Stimulated activated naive CD8-positive, alpha-beta T cell treated with anti-CD3 and anti-CD28 coated beads, Interleukin-15, Interleukin-2, amounts not matched to agents 100 U/mL and 50 U/mL, for 24 hours (primary cell): ENCODE data around the gene PCNX3.
"Not testable (repeated sequence)": the region's sequence is repeated elsewhere in the genome, so short reads cannot be mapped to it uniquely, and the experiment has no call there.

Source experiments
- ATAC-seq: fragments of 150-1000 bp; cut with Tn5 transposase; one replicate; pipeline ENCODE4 v1.10.0; 2021
- DNase-seq: peaks from one replicate; pipeline ENCODE4 v3.0.0; 2021

The PCNX3 gene

GRCh38 chr11:65654375-65655349 lies 39.1 kb downstream of the PCNX3 start:
- no peak for ATAC-seq

DNA sequence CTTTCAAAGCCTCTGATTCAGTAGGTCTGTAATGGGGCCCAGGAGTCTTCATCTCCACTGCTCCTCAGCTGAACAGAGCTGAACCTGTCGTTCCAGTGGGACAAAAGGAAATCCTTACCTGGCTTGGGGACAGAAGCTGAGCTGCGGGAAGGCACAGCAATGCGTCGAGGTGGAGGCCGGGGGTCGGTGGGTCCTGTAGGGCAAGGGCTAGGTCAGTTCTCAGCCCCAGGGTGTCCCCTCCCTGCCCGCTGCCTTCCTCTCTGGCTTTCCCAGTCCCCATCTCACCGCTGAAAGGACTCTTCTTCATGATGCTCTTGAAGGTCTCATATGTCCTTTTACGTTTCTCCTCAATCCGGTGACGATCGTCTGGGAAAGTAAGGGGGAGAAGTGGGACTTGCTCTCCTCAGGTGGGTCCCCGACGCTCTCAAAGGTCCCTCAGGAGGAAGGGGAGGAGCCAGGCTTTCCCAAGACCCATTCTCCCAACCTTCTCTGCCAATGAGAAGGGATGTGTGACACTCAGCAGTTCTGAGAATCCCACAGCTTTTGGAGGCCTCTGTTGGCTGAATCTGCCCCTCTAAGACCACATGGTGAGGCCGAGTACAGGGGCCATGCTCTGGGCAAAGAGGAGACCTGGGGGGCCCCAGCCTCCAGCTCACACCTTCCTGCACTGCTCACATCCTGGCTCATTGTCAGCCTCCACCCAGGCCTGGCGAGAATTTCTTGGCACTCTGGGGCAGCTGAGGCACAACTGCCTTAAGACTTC lies 40.2 kb downstream of the PCNX3 start:
- no peak for ATAC-seq
- DNase-seq = no peak

More at GRCh38 chr11:65654375-65655349, 39.1 kb downstream of the PCNX3 start:
- no peak for DNase-seq

- ATAC-seq = no peak
- DNase-seq = no peak
Measured at GRCh38 chr11:65657426-65657825, 41.9 kb downstream of the PCNX3 start.

DNA sequence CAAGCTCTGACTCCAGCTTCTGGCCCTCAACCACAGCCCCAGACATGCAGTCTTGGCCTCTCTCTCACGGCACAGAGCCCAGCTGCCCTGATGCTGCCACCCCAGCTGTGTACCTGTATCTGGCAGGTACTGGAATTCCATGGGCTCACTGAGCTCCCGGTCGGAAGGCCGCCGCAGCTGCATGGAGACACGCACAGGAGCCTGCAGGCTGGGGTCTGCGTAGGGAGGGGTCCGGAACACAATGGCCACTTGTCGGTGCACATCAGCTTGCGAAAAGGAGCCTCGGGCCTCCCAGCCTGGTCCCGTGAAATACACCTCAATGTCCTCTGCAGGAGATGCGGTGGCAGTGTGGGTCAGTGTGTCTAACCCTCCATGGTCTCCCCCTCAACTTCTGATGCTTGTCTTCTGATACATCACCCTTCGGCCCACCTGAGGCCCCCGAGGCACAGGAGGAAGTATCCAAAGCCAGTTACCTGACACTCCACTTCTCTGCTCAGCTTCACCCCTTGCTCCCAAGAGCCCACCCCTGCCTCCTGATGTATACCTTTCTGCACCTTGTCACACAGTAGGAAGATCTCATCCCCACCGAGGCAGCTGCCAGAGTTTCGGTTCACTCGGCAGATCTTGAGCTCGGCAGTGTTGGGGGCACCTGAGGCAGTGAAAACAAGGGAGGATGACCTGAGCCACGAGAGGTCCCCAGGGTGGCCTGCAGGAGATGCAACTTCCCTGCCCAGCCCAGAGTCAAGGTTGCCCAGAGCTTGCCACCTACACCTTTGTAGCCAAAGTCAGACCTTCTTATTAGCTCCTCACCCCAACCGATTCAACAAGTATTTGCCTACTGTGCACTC lies 42.8 kb downstream of the PCNX3 start:
- ATAC-seq (no peak), DNase-seq (no peak)

DNA sequence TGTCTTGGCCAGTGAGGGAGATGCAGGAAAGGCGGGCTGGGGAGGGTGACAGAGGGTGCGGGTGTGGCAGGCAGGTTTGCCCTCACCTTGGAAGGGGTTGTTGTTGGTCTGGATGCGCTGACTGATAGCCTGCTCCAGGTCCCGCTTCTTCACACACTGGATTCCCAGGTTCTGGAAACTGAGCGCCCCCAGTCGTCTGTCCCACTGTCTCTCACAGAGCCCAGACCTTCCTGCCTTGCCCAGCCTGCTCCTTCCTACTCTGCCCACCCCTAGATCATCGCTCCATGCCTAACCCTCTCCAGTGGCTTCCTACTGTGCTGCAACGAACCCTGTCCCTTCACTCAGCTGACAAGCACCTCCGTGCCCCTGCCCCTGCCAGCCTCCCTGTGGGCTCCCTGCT lies 44.5 kb downstream of the PCNX3 start:
- ATAC-seq (no peak), DNase-seq (no peak)

DNA sequence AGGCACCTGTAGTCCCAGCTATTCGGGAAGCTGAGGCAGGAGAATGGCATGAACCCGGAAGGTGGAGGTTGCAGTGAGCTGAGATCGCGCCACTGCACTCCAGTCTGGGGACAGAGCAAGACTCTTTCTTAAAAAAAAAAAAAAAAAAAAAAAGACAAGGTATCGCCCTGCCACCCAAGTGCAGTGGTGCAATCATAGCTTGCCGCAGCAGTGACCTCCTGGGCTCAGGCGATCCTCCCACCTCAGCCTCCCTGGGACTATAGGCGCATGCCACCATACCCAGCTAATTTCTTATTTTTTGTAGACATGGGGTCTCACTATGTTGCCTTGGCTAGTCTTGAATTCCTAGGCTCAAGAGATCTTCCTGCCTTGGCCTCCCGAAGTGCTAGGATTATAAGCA lies 45.3 kb downstream of the PCNX3 start:
- not testable (repeated sequence) for ATAC-seq, DNase-seq

DNA sequence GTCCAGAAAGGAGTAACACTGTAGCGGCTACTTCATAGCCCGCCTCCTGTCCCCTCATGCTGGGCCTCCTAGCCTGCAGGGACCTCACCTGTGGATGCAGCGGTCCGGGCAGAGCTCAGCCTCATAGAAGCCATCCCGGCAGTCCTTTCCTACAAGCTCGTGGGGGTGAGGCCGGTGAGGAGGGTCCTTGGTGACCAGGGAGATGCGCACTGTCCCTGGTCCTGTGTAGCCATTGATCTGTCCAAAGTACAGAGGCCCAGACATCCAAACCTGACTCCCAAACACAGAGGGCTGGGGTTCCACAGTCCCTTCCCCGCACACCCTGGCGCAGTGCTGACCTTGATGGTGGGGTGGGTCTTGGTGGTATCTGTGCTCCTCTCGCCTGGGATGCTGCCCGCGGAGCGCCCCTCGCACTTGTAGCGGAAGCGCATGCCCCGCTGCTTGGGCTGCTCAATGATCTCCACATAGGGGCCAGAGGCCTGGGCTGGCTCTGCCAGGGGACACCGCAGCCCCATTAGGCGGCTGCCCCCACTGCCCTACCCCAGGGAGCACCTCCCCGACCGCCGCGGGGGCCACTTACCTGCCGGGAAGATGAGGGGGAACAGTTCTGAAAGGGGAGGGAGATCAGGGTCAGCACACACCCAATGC lies 46.1 kb downstream of the PCNX3 start:
- no peak for DNase-seq
- no peak for ATAC-seq

DNA sequence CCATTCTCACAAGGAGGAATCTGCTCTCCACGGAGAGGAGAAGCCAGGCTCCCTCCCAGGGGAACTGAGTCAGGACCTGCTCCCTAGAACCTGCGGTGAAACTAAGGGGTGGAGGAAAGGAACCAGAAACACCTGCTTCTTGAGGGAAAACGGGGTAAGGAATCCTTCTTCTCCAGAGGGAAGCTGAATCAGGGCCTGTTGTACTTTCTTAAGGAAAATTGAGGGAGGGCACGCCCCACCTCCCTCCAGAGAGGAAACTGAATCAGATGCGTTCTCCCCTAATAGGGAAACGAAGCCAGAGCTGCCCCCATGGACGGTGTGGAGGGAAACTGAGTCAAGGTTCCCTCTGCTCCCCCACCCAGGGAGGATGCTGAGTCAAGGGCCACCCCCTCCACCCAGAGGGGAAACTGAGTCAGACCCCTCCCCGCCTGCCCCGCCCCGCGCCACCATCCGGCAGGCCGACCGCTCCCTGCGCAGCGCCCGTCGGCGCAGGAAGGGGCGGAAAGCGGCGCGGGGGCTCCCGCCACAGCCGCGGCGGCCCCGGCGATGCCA lies 46.7 kb downstream of the PCNX3 start:
- no peak for DNase-seq

DNA sequence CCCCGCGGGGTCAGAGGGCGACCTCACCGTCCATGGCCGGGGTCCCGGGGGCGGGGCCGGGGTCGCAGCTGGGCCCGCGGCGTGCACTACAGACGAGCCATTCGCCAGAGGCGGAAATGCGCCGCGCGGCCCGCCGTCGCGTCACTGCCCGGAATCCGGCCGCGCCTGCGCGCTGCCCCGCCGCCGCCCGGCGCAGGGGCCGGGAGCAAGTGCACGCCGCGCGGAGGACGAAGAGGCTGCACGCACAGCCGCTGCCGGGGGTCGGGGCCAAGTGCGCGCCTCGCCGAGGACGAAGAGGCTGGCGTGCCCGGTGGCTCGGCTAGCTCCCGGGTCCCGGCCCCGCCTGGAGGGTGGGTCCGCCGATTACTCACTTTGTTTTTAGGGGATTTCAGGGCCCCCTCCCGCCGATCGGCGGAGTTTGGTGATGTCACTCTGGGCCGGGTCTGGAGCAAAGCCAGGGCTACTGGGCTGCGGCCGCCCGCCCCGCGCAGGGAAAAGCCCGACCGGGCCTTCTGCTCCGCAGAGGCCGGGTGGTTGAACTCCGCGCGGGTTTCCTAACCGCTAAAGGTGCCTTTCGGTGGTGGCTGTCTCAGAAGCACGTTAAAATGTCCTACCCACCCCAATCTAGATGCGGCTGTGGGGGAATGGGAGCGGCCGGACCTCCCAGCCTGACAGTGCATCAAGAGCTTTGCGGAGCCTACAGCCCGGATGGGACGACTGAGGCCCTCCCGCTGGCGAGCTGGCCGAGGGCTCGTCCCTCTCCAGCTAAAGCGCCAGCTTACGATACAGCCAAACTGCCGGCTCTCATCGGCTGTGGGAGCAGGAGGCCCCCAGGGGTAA lies 47.4 kb downstream of the PCNX3 start, which contains the start of gene RELA:
TSS of gene RELA (minus strand) at position 118 of the 840 bp plus-strand sequence. CDS start at position 34, 84 bp downstream.
- peak; percentile 86 for ATAC-seq
- DNase-seq = peak; percentile 92

More for the DNA sequence above, 46.7 kb downstream of the PCNX3 start:
- ATAC-seq = peak; percentile 19

DNA sequence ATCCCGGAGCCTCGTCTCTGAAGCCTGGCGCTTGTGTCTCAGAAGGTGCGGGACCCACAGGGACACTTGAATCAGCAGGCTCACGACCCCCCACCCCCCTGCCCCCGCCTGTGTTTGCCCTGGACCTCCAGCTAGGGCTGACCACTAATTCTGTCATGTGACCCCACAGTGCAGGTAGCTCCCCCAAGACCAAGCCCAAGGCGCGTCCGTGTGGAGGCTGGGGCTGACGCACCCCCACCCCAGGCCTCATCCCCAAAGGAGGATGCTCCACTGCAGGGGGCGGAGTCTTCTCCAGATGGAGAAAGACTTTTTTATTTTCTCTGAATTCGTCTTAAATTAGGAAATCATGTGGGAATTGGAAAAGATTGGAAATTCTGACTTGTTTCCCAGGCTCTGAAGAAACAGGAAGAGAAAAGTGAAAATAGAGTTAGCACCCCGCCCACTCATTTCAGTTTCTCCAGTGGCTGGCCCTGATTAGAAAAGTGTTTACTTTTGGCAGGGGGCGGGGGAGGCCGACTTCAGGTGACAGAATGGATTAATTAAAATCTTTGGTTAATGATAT lies 48.1 kb downstream of the PCNX3 start:
- peak; percentile 65 for DNase-seq
- ATAC-seq = peak; percentile 29

DNA sequence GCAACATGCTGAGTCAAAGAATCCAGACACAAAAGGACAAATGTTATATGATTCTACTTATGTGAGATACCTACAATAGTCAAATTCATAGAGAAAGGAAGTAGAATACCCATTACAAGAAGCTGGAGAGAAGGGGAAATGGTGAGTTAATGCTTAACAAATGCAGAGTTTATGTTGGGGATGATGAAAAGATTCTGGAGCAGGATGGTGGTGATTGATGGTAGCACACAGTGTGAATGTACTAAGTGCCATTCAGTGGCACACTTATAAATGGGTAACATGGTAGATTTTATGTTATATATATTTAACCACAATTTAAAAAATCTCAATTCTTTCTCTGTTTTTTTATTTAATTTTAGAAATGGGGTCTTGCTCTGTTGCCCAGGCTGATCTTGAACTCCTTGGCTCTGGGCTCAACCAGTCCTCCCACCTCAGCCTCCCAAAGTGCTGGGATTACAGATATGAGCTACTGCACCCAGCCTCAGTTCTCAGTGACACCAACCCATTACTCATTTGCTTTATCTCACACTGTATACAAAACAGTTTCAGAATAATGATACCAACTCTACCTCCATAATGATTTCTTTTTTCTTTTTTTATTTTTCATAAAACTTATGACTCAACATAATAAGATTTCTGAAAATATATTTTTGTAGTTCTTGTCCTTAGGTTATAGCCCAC lies 56.7 kb downstream of the PCNX3 start:
- no peak for DNase-seq
- ATAC-seq = no peak

DNA sequence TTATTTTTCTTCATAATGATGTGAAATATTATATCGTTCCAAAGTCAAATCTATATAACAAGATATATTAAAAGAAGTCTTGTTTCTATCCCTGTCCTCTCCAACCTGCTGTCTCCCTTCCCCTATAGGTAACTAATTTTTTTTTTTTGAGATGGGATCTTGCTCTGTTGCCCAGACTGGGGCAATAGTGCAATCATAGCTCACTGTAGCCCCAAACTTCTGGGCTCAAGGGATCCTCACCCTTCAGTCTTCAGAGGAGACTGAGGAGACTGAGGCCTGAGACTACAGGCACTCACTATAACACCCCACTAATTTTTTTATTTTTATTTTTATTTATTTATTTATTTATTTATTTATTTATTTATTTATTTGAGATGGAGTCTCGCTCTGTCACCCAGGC lies 57.4 kb downstream of the PCNX3 start:
- DNase-seq (no peak), ATAC-seq (no peak)

GRCh38 chr11:65680192-65680743 lies 64.7 kb downstream of the PCNX3 start:
- DNase-seq (no peak), ATAC-seq (no peak)

DNA sequence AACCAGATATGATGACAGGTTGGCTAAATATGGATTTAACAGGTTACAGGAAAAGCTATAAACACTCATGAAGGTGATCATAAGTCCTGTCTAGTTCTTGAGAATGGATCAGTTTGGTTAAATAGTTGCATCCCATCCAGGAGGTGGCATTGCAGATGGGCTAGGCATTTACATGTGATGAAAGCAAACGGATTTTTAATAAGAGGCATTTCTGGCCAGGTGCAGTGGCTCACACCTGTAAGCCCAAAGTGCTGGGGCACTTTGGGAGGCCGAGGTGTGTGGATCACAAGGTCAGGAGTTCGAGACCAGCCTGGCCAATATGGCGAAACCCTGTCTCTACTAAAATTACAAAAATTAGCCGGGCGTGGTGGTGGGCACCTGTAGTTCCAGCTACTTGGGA lies 67.9 kb downstream of the PCNX3 start:
- not testable (repeated sequence) for ATAC-seq, DNase-seq

GRCh38 chr11:65685981-65686380 lies 70.4 kb downstream of the PCNX3 start:
- no peak for ATAC-seq
- no peak for DNase-seq
